Endodermal cell (in vitro differentiated cells): Measurements from ENCODE around the gene ROCK2. TPM values are rescaled to one million over a fixed set of nuclear protein-coding genes. Genes with fewer than 3 reads are reported as not detected.

Experiments used
- DNase-seq: peaks from one replicate; pipeline ENCODE4 v3.0.0-alpha.2; 2017
- H3K27ac ChIP-seq: 2 replicates; pipeline ENCODE4 v1.5.1; 2013; ENCODE audit warnings: mild to moderate bottlenecking, low read depth, low read length, moderate library complexity
- H3K27me3 ChIP-seq: 2 replicates; pipeline ENCODE4 v1.6.1; 2013; ENCODE audit warnings: mild to moderate bottlenecking, low read length, moderate library complexity; ENCODE audit not compliant: insufficient read depth, control insufficient read depth, poor library complexity, severe bottlenecking
- H3K36me3 ChIP-seq: 2 replicates; pipeline ENCODE4 v1.7.0; 2013; ENCODE audit warnings: mild to moderate bottlenecking, low read length, moderate library complexity; ENCODE audit not compliant: control insufficient read depth, insufficient read depth
- H3K4me1 ChIP-seq: one replicate; pipeline ENCODE4 v1.7.0; 2013; ENCODE audit warnings: low read length; ENCODE audit not compliant: control insufficient read depth, insufficient read depth
- H3K4me3 ChIP-seq: 2 replicates; pipeline ENCODE4 v1.5.1; 2013; ENCODE audit warnings: mild to moderate bottlenecking, low read length, moderate library complexity
- H3K9ac ChIP-seq: 2 replicates; pipeline ENCODE4 v1.6.1; 2013; ENCODE audit warnings: mild to moderate bottlenecking, low read length, moderate library complexity; ENCODE audit not compliant: poor library complexity, severe bottlenecking; ENCODE audit errors: extremely low read depth
- H3K9me3 ChIP-seq: 2 replicates; pipeline ENCODE4 v1.6.1; 2013; ENCODE audit warnings: mild to moderate bottlenecking, low read length, moderate library complexity; ENCODE audit not compliant: control insufficient read depth
- H3K27ac Mint-ChIP-seq: 2 replicates; pipeline ENCODE4 v1.8.0; 2020; ENCODE audit warnings: mixed read lengths
- H3K27me3 Mint-ChIP-seq: 2 replicates; pipeline ENCODE4 v1.8.0; 2021; ENCODE audit warnings: mild to moderate bottlenecking, mixed read lengths; ENCODE audit not compliant: insufficient read depth
- H3K36me3 Mint-ChIP-seq: 2 replicates; pipeline ENCODE4 v1.8.0; 2020; ENCODE audit warnings: low read depth, mixed read lengths
- H3K4me1 Mint-ChIP-seq: 2 replicates; pipeline ENCODE4 v1.8.0; 2020; ENCODE audit warnings: mixed read lengths
- H3K4me3 Mint-ChIP-seq: 2 replicates; pipeline ENCODE4 v1.8.0; 2020; ENCODE audit warnings: mild to moderate bottlenecking, moderate library complexity, mixed read lengths
- H3K9me3 Mint-ChIP-seq: 2 replicates; pipeline ENCODE4 v1.8.0; 2020; ENCODE audit warnings: mild to moderate bottlenecking, mixed read lengths
- CTCF ChIP-seq: fragments of 200-600 bp; sonication (generic); conservative IDR thresholded peaks from 2 replicates; pipeline ENCODE4 v1.5.0; 2021; ENCODE audit warnings: antibody characterized with exemption, mild to moderate bottlenecking
- WGBS, 2 experiments: methylation state at CpG; one replicate each; pipeline versions ENCODE4 v1.1.5 to v1.1.7; 2013; ENCODE audit warnings: missing lambda C conversion rate in 2 of 2, mixed read lengths in 1 of 2; ENCODE audit not compliant: insufficient coverage in 1 of 2, insufficient read length in 1 of 2; 5-methylcytosine and 5-hydroxymethylcytosine counted together
- total RNA-seq, 2 donors: library from RNA; stranded (reverse); fragmentation: NEBNext Ultra II Directional in 1 of 2; extraction: Animal tissue kit (Norgen Biotek cat#: 25700) in 1 of 2; gene quantifications; 2 replicates in 1 of 2; 3 replicates in 1 of 2; pipeline ENCODE4 v1.2.1, GENCODE V29; 2021

Gene ROCK2
- total RNA-seq, 2 donors from 2014 or later = 27.2 to 32.6 TPM

DNA sequence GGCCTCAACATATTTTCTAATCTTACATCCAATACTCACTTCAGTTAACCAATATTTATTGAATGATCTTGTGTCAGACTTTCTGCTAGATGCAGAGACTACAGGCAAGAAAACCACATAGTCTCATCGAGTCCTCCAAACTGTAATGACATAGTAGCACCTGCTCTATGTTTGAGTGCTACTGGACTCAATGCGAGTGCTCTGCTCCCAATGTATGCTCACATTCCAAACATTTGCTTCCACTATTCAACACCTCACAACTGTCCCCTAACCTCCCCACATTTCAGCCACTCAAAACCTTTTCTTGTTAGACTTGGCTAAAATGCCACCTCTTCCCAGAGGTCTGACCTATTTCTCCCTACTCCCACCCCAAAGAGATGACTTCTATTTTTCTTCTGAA, 124.0 kb downstream of the ROCK2 start:
- Mint-ChIP-seq H3K4me1 (peaks cover 6% of the 10 kb centered on the region), H3K4me3 (no peak overlapping the region), H3K9me3 (peaks cover 2% of the 10 kb centered on the region), H3K27ac (no peak overlapping the region), H3K36me3 (peaks cover 36% of the 10 kb centered on the region), H3K27me3 (no peaks in the 10 kb centered on the region)
- DNase-seq = no peak
- Histone ChIP-seq H3K9ac (no peak overlapping the region), H3K4me1 (no peaks in the 10 kb centered on the region), H3K4me3 (no peak overlapping the region), H3K27me3 (no peaks in the 10 kb centered on the region), H3K9me3 (no peaks in the 10 kb centered on the region), H3K36me3 (peaks cover 68% of the 10 kb centered on the region), H3K27ac (no peak overlapping the region)
- TF ChIP-seq CTCF = no peak
- WGBS, 2 experiments = 94 to 100% methylated on average over 2 of the region's 2 CpGs

GRCh38 chr2:11215407-11215806, 129.0 kb downstream of the ROCK2 start:
- no peak overlapping the region for H3K4me3 ChIP-seq
- Mint-ChIP-seq H3K4me3 (no peak overlapping the region), H3K4me1 (no peaks in the 10 kb centered on the region), H3K27me3 (no peaks in the 10 kb centered on the region), H3K9me3 (peaks cover 2% of the 10 kb centered on the region), H3K27ac (no peak overlapping the region), H3K36me3 (peaks cover 74% of the 10 kb centered on the region)
- WGBS, 2 experiments = 83 to 91% methylated on average over 1 to 2 of the region's 3 CpGs
- H3K27ac ChIP-seq = no peak overlapping the region
- no peaks in the 10 kb centered on the region for H3K9me3 ChIP-seq
- no peaks in the 10 kb centered on the region for H3K27me3 ChIP-seq
- TF ChIP-seq CTCF = no peak
- no peak for DNase-seq
- no peaks in the 10 kb centered on the region for H3K4me1 ChIP-seq
- H3K9ac ChIP-seq = no peak overlapping the region
- H3K36me3 ChIP-seq = peaks cover 87% of the 10 kb centered on the region

DNA sequence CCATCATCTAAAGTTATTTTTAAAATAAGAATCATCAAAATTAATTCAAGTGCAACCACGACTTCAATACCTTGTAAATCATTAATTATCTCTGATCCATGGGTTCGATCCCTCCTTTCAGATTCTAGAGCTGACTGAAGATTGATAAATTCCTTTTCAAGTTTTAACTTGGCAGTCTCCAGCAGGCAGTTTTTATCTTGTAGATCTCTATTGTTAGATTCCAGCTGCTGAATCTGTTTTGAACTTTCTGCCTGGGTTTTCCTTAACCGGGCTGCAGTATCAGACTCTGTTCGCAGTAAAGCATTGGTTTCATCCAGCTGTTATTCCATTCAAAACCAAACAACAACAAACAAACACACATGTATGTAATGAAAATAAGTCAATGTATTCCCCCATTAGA, 129.7 kb downstream of the ROCK2 start:
- no peak overlapping the region for H3K27ac ChIP-seq
- no peaks in the 10 kb centered on the region for H3K9me3 ChIP-seq
- H3K4me3 Mint-ChIP-seq = no peak overlapping the region
- no peak for DNase-seq
- H3K27ac Mint-ChIP-seq = no peak overlapping the region
- H3K36me3 ChIP-seq = peaks cover 87% of the 10 kb centered on the region
- peaks cover 74% of the 10 kb centered on the region for H3K36me3 Mint-ChIP-seq
- no peaks in the 10 kb centered on the region for H3K4me1 ChIP-seq
- H3K9ac ChIP-seq = no peak overlapping the region
- 90 to 96% methylated on average over 2 to 4 of the region's 4 CpGs for WGBS, 2 experiments
- no peak overlapping the region for H3K4me3 ChIP-seq
- H3K4me1 Mint-ChIP-seq = no peaks in the 10 kb centered on the region
- TF ChIP-seq CTCF = no peak
- no peaks in the 10 kb centered on the region for H3K27me3 ChIP-seq
- no peaks in the 10 kb centered on the region for H3K27me3 Mint-ChIP-seq
- H3K9me3 Mint-ChIP-seq = peaks cover 2% of the 10 kb centered on the region
